GM23338 (cell line): ENCODE data around the gene SIGLEC9. TPM values are rescaled to one million over a fixed set of nuclear protein-coding genes. Genes with fewer than 3 reads are reported as not detected.

Source experiments
- ATAC-seq: fragments of 200-7000 bp; cut with Tn5 transposase; 3 replicates; pipeline ENCODE4 v1.9.1; 2020
- DNase-seq: peaks from one replicate; pipeline ENCODE4 v3.0.0-alpha.2; 2015; ENCODE audit warnings: low spot score
- H2AFZ ChIP-seq: fragments of 200-600 bp; sonication (generic); 2 replicates; pipeline ENCODE4 v1.8.0; 2016; ENCODE audit warnings: antibody characterized with exemption, mild to moderate bottlenecking, moderate library complexity
- H3F3A ChIP-seq: fragments of 200-600 bp; sonication (generic); replicated peaks from 2 replicates; pipeline ENCODE4 v1.8.0; 2017; ENCODE audit warnings: antibody characterized with exemption, mixed run types, low read depth
- H3K27ac ChIP-seq: fragments of 200-600 bp; sonication (generic); 2 replicates; pipeline ENCODE4 v1.6.1; 2016; ENCODE audit warnings: low read depth
- H3K27me3 ChIP-seq: fragments of 200-600 bp; sonication (generic); 2 replicates; pipeline ENCODE4 v1.8.0; 2016; ENCODE audit warnings: mild to moderate bottlenecking, mixed run types, moderate library complexity; ENCODE audit not compliant: insufficient read depth
- H3K36me3 ChIP-seq: fragments of 200-600 bp; sonication (generic); 2 replicates; pipeline ENCODE4 v1.8.0; 2016; ENCODE audit warnings: mild to moderate bottlenecking; ENCODE audit not compliant: insufficient read depth
- H3K4me1 ChIP-seq: fragments of 200-600 bp; sonication (generic); 2 replicates; pipeline ENCODE4 v1.8.0; 2016; ENCODE audit warnings: mild to moderate bottlenecking, moderate library complexity; ENCODE audit not compliant: insufficient read depth
- H3K4me2 ChIP-seq: fragments of 200-600 bp; sonication (generic); 2 replicates; pipeline ENCODE4 v1.7.1; 2017; ENCODE audit warnings: mixed run types
- H3K4me3 ChIP-seq: fragments of 200-600 bp; sonication (generic); 2 replicates; pipeline ENCODE4 v1.6.1; 2016; ENCODE audit warnings: mixed run types
- H3K79me2 ChIP-seq: fragments of 200-600 bp; sonication (generic); replicated peaks from 2 replicates; pipeline ENCODE4 v1.8.0; 2017; ENCODE audit warnings: mild to moderate bottlenecking; ENCODE audit not compliant: insufficient read depth
- H3K9me2 ChIP-seq: fragments of 200-600 bp; sonication (generic); 2 replicates; pipeline ENCODE4 v1.8.0; 2017; ENCODE audit not compliant: insufficient read depth
- H4K20me1 ChIP-seq: fragments of 200-600 bp; sonication (generic); replicated peaks from 2 replicates; pipeline ENCODE4 v1.8.0; 2017; ENCODE audit warnings: mild to moderate bottlenecking; ENCODE audit not compliant: insufficient read depth
- H3K27ac Mint-ChIP-seq: 2 replicates; pipeline ENCODE4 v1.8.0; 2020; ENCODE audit warnings: inconsistent platforms, mild to moderate bottlenecking, moderate library complexity, mixed read lengths
- H3K27me3 Mint-ChIP-seq: 3 replicates; pipeline ENCODE4 v1.8.0; 2022; ENCODE audit warnings: low read depth, mild to moderate bottlenecking, moderate library complexity, mixed read lengths, inconsistent platforms; ENCODE audit not compliant: insufficient read depth, poor library complexity
- H3K36me3 Mint-ChIP-seq: 3 replicates; pipeline ENCODE4 v1.8.0; 2021; ENCODE audit warnings: low read depth, mild to moderate bottlenecking, inconsistent platforms, moderate library complexity, mixed read lengths
- H3K4me1 Mint-ChIP-seq: 3 replicates; pipeline ENCODE4 v1.8.0; 2020; ENCODE audit warnings: mild to moderate bottlenecking, inconsistent platforms, mixed read lengths
- H3K4me3 Mint-ChIP-seq: 3 replicates; pipeline ENCODE4 v1.8.0; 2021; ENCODE audit warnings: moderate library complexity, mild to moderate bottlenecking, inconsistent platforms, mixed read lengths
- H3K9me3 Mint-ChIP-seq: 3 replicates; pipeline ENCODE4 v1.8.0; 2020; ENCODE audit warnings: moderate library complexity, mild to moderate bottlenecking, inconsistent platforms, mixed read lengths
- CREB1 ChIP-seq: fragments of 250-450 bp; sonication (Bioruptor Pico); IDR thresholded peaks from 2 replicates; pipeline ENCODE4 v1.5.0; 2020; ENCODE audit warnings: low read depth, mild to moderate bottlenecking, moderate library complexity
- EZH2phosphoT487 ChIP-seq: fragments of 200-600 bp; sonication (generic); IDR thresholded peaks from one replicate; pipeline ENCODE4 v1.8.1; 2018; ENCODE audit warnings: antibody characterized with exemption; ENCODE audit not compliant: unreplicated experiment
- JUNB ChIP-seq: IDR thresholded peaks from one replicate; pipeline ENCODE4 v1.6.1; 2016; ENCODE audit warnings: antibody characterized with exemption; ENCODE audit not compliant: unreplicated experiment
- POLR2AphosphoS5 ChIP-seq: IDR thresholded peaks from 2 replicates; pipeline ENCODE4 v1.6.1; 2016; ENCODE audit warnings: antibody characterized with exemption, low read depth
- ZNF114 ChIP-seq: fragments of 250-450 bp; sonication (Bioruptor Pico); IDR thresholded peaks from 2 replicates; pipeline ENCODE4 v1.5.0; 2020; ENCODE audit warnings: mild to moderate bottlenecking, moderate library complexity
- ZNF462 ChIP-seq: fragments of 250-450 bp; sonication (Bioruptor Pico); IDR thresholded peaks from 2 replicates; pipeline ENCODE4 v1.5.0; 2020; ENCODE audit warnings: mild to moderate bottlenecking, moderate library complexity
- polyA plus RNA-seq: library from polyadenylated mRNA; unstranded; fragments of >200 nt; fragmentation: Nextera tagmentation; extraction: Ambion mirVana; gene quantifications from 2 replicates; pipeline ENCODE4 v1.2.1, GENCODE V29; 2016
- total RNA-seq: library from RNA; depleted of rRNA; stranded (reverse); fragments of >200 nt; shearing (Covaris generic); gene quantifications from 2 replicates; pipeline ENCODE4 v1.2.3, GENCODE V29; 2014
- TF ChIP-seq, protein P1 (sequence below): IDR thresholded peaks from 2 replicates; pipeline ENCODE4 v1.6.1; 2016; ENCODE audit warnings: antibody characterized with exemption

The SIGLEC9 gene
- total and polyA plus RNA-seq, 2 experiments from 2014 or later, result not detected

GRCh38 chr19:51150627-51151026 lies 25.9 kb downstream of the SIGLEC9 start:
- Mint-ChIP-seq H3K4me3 (no peak overlapping the region), H3K4me1 (no peaks in the 10 kb centered on the region; the same call in 2 of the 3 replicates), H3K27me3 (peaks cover 8% of the 10 kb centered on the region), H3K36me3 (no peaks in the 10 kb centered on the region; the same call in 2 of the 3 replicates), H3K27ac (no peak overlapping the region), H3K9me3 (peaks cover 4% of the 10 kb centered on the region; the same call in 1 of the 3 replicates)
- H2AFZ ChIP-seq, result no peak overlapping the region
- H3K4me3 ChIP-seq, result no peak overlapping the region
- H3K9me2 ChIP-seq, result 0 out of 2 replicates have a peak, but pooled peaks cover 10% of the 10 kb centered on the region
- ATAC-seq (no peak), DNase-seq (no peak)
- H3K4me1 ChIP-seq, result no peaks in the 10 kb centered on the region
- TF ChIP-seq ZNF462 (CRISPR knock-in tag), result no peak
- TF ChIP-seq EZH2phosphoT487, result no peak
- no peak for TF ChIP-seq JUNB
- TF ChIP-seq ZNF114 (CRISPR knock-in tag), result no peak
- no peak for TF ChIP-seq POLR2AphosphoS5
- TF ChIP-seq CREB1, result no peak
- TF ChIP-seq, protein P1, sequence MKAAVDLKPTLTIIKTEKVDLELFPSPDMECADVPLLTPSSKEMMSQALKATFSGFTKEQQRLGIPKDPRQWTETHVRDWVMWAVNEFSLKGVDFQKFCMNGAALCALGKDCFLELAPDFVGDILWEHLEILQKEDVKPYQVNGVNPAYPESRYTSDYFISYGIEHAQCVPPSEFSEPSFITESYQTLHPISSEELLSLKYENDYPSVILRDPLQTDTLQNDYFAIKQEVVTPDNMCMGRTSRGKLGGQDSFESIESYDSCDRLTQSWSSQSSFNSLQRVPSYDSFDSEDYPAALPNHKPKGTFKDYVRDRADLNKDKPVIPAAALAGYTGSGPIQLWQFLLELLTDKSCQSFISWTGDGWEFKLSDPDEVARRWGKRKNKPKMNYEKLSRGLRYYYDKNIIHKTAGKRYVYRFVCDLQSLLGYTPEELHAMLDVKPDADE, result no peak
- no peaks in the 10 kb centered on the region for H4K20me1 ChIP-seq
- no peaks in the 10 kb centered on the region for H3K36me3 ChIP-seq
- no peak overlapping the region for H3K27ac ChIP-seq
- H3K79me2 ChIP-seq, result no peaks in the 10 kb centered on the region
- H3K4me2 ChIP-seq, result no peak overlapping the region
- H3K27me3 ChIP-seq, result no peaks in the 10 kb centered on the region
- H3F3A ChIP-seq, result no peaks in the 10 kb centered on the region
